OCI-LY3 (cell line): Measurements from ENCODE around the gene RECQL.
A peak's percentile ranks its signal among the peaks of the same experiment; 100 is the strongest.

Source experiments
- H2AFZ ChIP-seq: fragments of 200-600, 300-600 bp; shearing (Covaris generic); 2 replicates; pipeline ENCODE4 v1.6.0; 2014; ENCODE audit warnings: antibody characterized with exemption, low read depth, low read length
- H3K27ac ChIP-seq: fragments of 200-600, 300-600 bp; sonication (generic); 2 replicates; pipeline ENCODE4 v1.5.1; 2014; ENCODE audit warnings: mild to moderate bottlenecking, low read length, moderate library complexity, mixed read lengths
- H3K27me3 ChIP-seq: fragments of 200-600, 300-600 bp; sonication (generic); 2 replicates; pipeline ENCODE4 v1.6.1; 2014; ENCODE audit warnings: low read depth, low read length, mixed read lengths
- H3K36me3 ChIP-seq: fragments of 200-600, 300-600 bp; sonication (generic); replicated peaks from 2 replicates; pipeline ENCODE3; 2014; ENCODE audit warnings: low read depth, low read length, mixed read lengths
- H3K4me1 ChIP-seq: fragments of 300-600, 200-600 bp; sonication (generic); 2 replicates; pipeline ENCODE4 v1.6.1; 2014; ENCODE audit warnings: low read length, mixed read lengths
- H3K4me2 ChIP-seq: fragments of 200-600, 300-600 bp; sonication (generic); 2 replicates; pipeline ENCODE4 v1.6.1; 2014; ENCODE audit warnings: low read length, mixed read lengths
- H3K4me3 ChIP-seq: fragments of 300-600, 200-600 bp; sonication (generic); 2 replicates; pipeline ENCODE4 v1.5.1; 2014; ENCODE audit warnings: antibody characterized with exemption, mild to moderate bottlenecking, low read length, moderate library complexity
- H3K79me2 ChIP-seq: fragments of 300-600, 200-600 bp; shearing (Covaris generic); 2 replicates; pipeline ENCODE4 v1.6.1; 2014; ENCODE audit warnings: mild to moderate bottlenecking, low read length, mixed read lengths
- H3K9ac ChIP-seq: fragments of 300-600, 200-600 bp; shearing (Covaris generic); 2 replicates; pipeline ENCODE4 v1.6.0; 2014; ENCODE audit warnings: mild to moderate bottlenecking, low read length, moderate library complexity
- H3K9me3 ChIP-seq: fragments of 200-600, 300-600 bp; shearing (Covaris generic); 2 replicates; pipeline ENCODE4 v1.6.1; 2014; ENCODE audit warnings: low read length, mixed read lengths; ENCODE audit not compliant: insufficient read depth
- H4K20me1 ChIP-seq: fragments of 200-600, 300-600 bp; sonication (generic); 2 replicates; pipeline ENCODE4 v1.6.1; 2016; ENCODE audit warnings: low read length, mixed read lengths; ENCODE audit not compliant: insufficient read depth
- EZH2phosphoT487 ChIP-seq: fragments of 200-600 bp; shearing (Covaris generic); IDR thresholded peaks from 2 replicates; pipeline ENCODE4 v1.6.1; 2018; ENCODE audit warnings: antibody characterized with exemption, mixed run types, low read depth
- TF ChIP-seq, protein P1 (sequence below): fragments of 200-600, 300-600 bp; sonication (generic); IDR thresholded peaks from 2 replicates; pipeline ENCODE4 v1.5.1; 2014; ENCODE audit warnings: antibody characterized with exemption, low read length, low read depth

Gene RECQL

DNA sequence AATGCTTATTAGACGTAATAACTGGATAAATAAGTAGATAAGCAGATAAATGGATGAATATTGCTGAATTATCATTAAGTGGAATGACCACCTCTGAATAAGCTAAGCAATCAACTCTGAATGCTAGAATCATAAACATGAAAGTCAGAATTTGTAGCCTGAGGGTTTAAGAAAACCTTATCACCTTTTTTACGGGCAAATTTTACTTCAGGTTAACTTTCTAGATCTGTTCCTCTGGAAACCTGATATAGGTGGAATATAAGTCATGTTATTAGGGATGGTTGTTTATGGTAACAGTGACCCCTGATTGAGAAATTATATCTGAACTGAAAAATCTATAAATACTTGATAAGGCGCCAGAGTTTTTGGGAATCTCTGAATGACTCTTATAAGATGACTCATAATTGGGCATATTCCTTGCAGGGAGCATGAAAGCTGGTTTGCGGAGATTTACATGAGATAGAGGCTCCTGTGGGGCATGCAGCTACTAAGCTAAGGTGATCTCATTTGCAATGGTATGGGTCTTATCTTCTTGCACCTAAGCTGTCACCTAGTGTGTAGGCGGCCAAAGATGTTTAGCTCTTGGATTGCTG, 36.7 kb upstream of the RECQL start:
- no peaks in the 10 kb centered on the region for H3K27me3 ChIP-seq
- H3K79me2 ChIP-seq: no peaks in the 10 kb centered on the region
- H3K9ac ChIP-seq: no peak overlapping the region
- no peak overlapping the region for H3K4me2 ChIP-seq
- H4K20me1 ChIP-seq: no peaks in the 10 kb centered on the region
- no peak overlapping the region for H3K27ac ChIP-seq
- H3K4me3 ChIP-seq: no peak overlapping the region
- H3K36me3 ChIP-seq: no peaks in the 10 kb centered on the region
- TF ChIP-seq, protein P1, sequence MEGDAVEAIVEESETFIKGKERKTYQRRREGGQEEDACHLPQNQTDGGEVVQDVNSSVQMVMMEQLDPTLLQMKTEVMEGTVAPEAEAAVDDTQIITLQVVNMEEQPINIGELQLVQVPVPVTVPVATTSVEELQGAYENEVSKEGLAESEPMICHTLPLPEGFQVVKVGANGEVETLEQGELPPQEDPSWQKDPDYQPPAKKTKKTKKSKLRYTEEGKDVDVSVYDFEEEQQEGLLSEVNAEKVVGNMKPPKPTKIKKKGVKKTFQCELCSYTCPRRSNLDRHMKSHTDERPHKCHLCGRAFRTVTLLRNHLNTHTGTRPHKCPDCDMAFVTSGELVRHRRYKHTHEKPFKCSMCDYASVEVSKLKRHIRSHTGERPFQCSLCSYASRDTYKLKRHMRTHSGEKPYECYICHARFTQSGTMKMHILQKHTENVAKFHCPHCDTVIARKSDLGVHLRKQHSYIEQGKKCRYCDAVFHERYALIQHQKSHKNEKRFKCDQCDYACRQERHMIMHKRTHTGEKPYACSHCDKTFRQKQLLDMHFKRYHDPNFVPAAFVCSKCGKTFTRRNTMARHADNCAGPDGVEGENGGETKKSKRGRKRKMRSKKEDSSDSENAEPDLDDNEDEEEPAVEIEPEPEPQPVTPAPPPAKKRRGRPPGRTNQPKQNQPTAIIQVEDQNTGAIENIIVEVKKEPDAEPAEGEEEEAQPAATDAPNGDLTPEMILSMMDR: no peak
- no peak for TF ChIP-seq EZH2phosphoT487
- H3K9me3 ChIP-seq: no peaks in the 10 kb centered on the region
- peaks cover 15% of the 10 kb centered on the region for H3K4me1 ChIP-seq
- H2AFZ ChIP-seq: no peak overlapping the region

DNA sequence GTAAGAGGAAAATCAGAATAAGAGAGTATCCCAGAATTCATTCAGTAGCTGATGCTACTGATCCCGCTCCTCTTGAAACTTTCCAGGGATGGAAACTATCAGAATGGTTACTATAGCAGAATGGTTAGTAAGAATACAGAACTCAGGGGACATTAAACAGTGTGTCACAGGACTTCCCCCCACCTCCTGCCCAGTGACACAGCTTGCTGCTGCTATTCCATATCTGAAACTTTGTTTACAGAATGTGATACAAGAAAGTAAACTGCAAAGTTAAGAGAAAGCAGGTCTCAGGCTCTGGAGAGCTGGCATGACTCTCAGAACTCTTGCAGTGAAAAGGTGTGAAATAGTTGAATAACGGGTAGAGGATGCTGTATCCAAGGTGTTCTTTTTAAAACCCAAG, 28.0 kb upstream of the RECQL start:
- Histone ChIP-seq H3K4me3 (no peak overlapping the region), H3K27me3 (peaks cover 16% of the 10 kb centered on the region), H3K79me2 (no peaks in the 10 kb centered on the region), H3K4me1 (peaks cover 6% of the 10 kb centered on the region; the same call in 1 of the 2 replicates), H2AFZ (no peak overlapping the region), H3K9me3 (no peaks in the 10 kb centered on the region), H3K27ac (no peak overlapping the region), H4K20me1 (no peaks in the 10 kb centered on the region), H3K9ac (no peak overlapping the region), H3K36me3 (no peaks in the 10 kb centered on the region), H3K4me2 (no peak overlapping the region)
- TF ChIP-seq, protein P1: no peak
- no peak for TF ChIP-seq EZH2phosphoT487

DNA sequence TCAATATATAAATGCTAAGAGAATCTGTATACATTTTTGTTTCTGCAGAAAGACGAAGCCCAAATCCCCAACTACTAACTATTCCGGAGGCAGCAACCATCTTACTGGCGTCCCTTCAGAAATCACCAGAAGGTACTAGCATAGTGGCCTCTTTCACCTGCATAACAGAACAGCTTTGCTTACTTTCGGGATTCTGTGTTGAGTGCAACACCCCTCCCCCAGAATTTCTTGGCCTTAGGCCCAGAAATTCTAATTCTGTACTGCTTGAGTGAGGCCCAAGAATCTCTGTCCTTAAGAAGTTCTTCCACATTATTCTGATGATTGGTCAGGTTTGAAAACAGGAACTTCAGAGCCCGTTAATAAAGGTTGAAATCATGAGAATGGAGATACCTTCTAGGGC, 27.5 kb upstream of the RECQL start:
- H3K79me2 ChIP-seq: no peaks in the 10 kb centered on the region
- H3K27me3 ChIP-seq: peaks cover 16% of the 10 kb centered on the region
- TF ChIP-seq EZH2phosphoT487: no peak
- TF ChIP-seq, protein P1: no peak

DNA sequence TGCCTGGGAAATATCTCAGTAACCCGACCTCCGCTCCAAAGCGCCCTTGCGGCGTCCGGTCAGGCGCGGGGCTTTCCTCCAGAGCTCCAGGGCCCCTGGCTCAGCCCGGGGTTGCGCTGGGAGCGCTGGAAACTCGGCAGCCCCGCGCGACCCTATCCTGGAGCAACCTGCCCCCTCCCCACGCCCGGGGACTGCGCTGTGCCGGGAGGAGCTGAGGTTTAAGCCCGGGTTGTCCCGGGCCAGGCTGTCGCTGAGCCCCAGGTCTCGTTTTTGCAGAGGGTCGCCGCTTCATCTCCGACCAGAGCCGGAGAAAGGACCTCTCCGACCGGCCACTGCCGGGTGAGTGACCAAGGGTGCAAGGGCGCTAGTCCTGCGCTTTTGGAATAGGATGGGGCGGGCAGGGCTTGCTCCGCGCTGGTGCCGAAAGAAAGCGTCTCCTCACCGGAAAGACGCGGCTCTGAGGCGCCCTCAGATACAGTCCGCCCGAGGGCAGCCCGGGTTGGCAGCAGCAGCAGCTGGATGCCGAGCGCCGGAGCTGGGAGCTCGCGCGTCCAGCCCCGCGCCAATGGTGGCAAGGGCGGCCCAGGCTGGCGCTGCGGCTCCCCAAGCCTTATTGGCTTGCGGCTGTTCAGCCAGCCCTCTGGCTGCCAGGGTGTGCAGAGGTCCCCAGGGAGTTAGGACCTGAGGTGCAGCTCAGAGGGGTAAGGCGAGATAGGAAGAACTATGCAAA, 26.2 kb upstream of the RECQL start:
- no peak for TF ChIP-seq EZH2phosphoT487
- TF ChIP-seq, protein P1: no peak
- no peaks in the 10 kb centered on the region for H3K9me3 ChIP-seq
- H3K79me2 ChIP-seq: no peaks in the 10 kb centered on the region
- no peak overlapping the region for H3K27ac ChIP-seq
- H3K4me3 ChIP-seq: peak overlapping the region; percentile 87
- H3K9ac ChIP-seq: peak overlapping the region; percentile 60
- peaks cover 16% of the 10 kb centered on the region for H3K27me3 ChIP-seq
- H4K20me1 ChIP-seq: no peaks in the 10 kb centered on the region
- no peaks in the 10 kb centered on the region for H3K36me3 ChIP-seq
- peak overlapping the region; percentile 71 for H2AFZ ChIP-seq
- H3K4me2 ChIP-seq: peak overlapping the region; percentile 86
- H3K4me1 ChIP-seq: peaks cover 6% of the 10 kb centered on the region; the same call in 1 of the 2 replicates

More for the DNA sequence above, 27.5 kb upstream of the RECQL start:
- Histone ChIP-seq H3K4me1 (peaks cover 6% of the 10 kb centered on the region; the same call in 1 of the 2 replicates), H2AFZ (no peak overlapping the region), H3K4me2 (no peak overlapping the region), H3K36me3 (no peaks in the 10 kb centered on the region), H3K4me3 (no peak overlapping the region), H3K27ac (no peak overlapping the region), H4K20me1 (no peaks in the 10 kb centered on the region), H3K9ac (no peak overlapping the region), H3K9me3 (no peaks in the 10 kb centered on the region)
